OCI-LY7 (cell line): ENCODE results near the gene COBL. TPM values are rescaled to one million over a fixed set of nuclear protein-coding genes. Genes with fewer than 3 reads are reported as not detected.

Experiments
- BruUV-seq: library from RNA; stranded (reverse); fragments of 400-500 nt; replicated peaks from 2 replicates; lab custom pipeline; 2021; lab: Mats Ljungman, UMichigan
- CTCF ChIA-PET: fragments of 300-600 bp; sonication (Branson Sonifier 250); formaldehyde crosslinking; loops from one replicate; lab custom pipeline; 2022; ENCODE audit warnings: antibody characterized with exemption; ENCODE audit not compliant: unreplicated experiment; lab: Charles Lee
- POLR2A ChIA-PET: fragments of 300-600 bp; sonication (Branson Sonifier 250); formaldehyde crosslinking; loops from one replicate; lab custom pipeline; 2022; ENCODE audit warnings: antibody characterized with exemption; lab: Charles Lee
- DNase-seq: peaks from one replicate; pipeline ENCODE4 v3.0.0-alpha.2; 2015; ENCODE audit warnings: low spot score
- H2AFZ ChIP-seq: fragments of 200-600 bp; sonication (generic), shearing (Covaris generic); 2 replicates; pipeline ENCODE4 v1.6.1; 2014; ENCODE audit warnings: mild to moderate bottlenecking, antibody characterized with exemption, low read length, moderate library complexity
- H3K27ac ChIP-seq: fragments of 200-600 bp; sonication (generic); 2 replicates; pipeline ENCODE4 v1.5.1; 2014; ENCODE audit warnings: mixed run types, low read depth, mild to moderate bottlenecking, moderate library complexity, low read length, inconsistent platforms; ENCODE audit not compliant: poor library complexity, severe bottlenecking
- H3K36me3 ChIP-seq: fragments of 200-600 bp; sonication (generic); 2 replicates; pipeline ENCODE4 v1.6.1; 2014; ENCODE audit warnings: mild to moderate bottlenecking, antibody characterized with exemption, low read length, moderate library complexity, mixed read lengths; ENCODE audit not compliant: insufficient read depth
- H3K4me1 ChIP-seq: fragments of 200-600 bp; sonication (generic); 2 replicates; pipeline ENCODE4 v1.5.1; 2014; ENCODE audit warnings: mild to moderate bottlenecking, low read length; ENCODE audit not compliant: insufficient read depth, poor library complexity, severe bottlenecking
- H3K4me2 ChIP-seq: fragments of 200-600 bp; sonication (generic); 2 replicates; pipeline ENCODE4 v1.6.1; 2014; ENCODE audit warnings: mild to moderate bottlenecking, low read length
- H3K4me3 ChIP-seq: fragments of 200-600 bp; sonication (generic); 2 replicates; pipeline ENCODE4 v1.5.1; 2014; ENCODE audit warnings: mild to moderate bottlenecking, low read depth, low read length; ENCODE audit not compliant: poor library complexity, severe bottlenecking
- H3K79me2 ChIP-seq: fragments of 200-600 bp; sonication (generic); 2 replicates; pipeline ENCODE4 v1.6.1; 2016; ENCODE audit warnings: low read depth, mild to moderate bottlenecking, low read length, moderate library complexity, mixed read lengths; ENCODE audit not compliant: insufficient read depth
- H3K9me2 ChIP-seq: fragments of 200-600 bp; sonication (generic); 2 replicates; pipeline ENCODE4 v1.6.1; 2016; ENCODE audit warnings: mild to moderate bottlenecking, low read length, mixed read lengths; ENCODE audit not compliant: insufficient read depth
- H3K9me3 ChIP-seq: fragments of 200-600 bp; sonication (generic); 2 replicates; pipeline ENCODE4 v1.6.1; 2014; ENCODE audit warnings: mild to moderate bottlenecking, mixed run types, low read length, mixed read lengths
- H4K20me1 ChIP-seq: fragments of 200-600 bp; sonication (generic); 2 replicates; pipeline ENCODE4 v1.6.1; 2014; ENCODE audit warnings: mild to moderate bottlenecking, antibody characterized with exemption, low read length, moderate library complexity, mixed read lengths; ENCODE audit not compliant: insufficient read depth
- CTCF ChIP-seq: fragments of 200-600 bp; sonication (generic); conservative IDR thresholded peaks from 2 replicates; pipeline ENCODE4 v1.5.1; 2014; ENCODE audit warnings: mild to moderate bottlenecking, antibody characterized with exemption, low read length, moderate library complexity, mixed read lengths
- EZH2phosphoT487 ChIP-seq: fragments of 200-600 bp; sonication (generic); IDR thresholded peaks from 2 replicates; pipeline ENCODE4 v1.6.1; 2018; ENCODE audit warnings: low read depth, borderline replicate concordance, mild to moderate bottlenecking, mixed run types, antibody characterized with exemption, low read length, moderate library complexity, mixed read lengths
- intact Hi-C: fragments of 100-400 bp; cut with micrococcal nuclease; formaldehyde crosslinking; loops from one replicate; pipeline ENCODE4 v1.10.0; 2022; ENCODE audit not compliant: unreplicated experiment
- total RNA-seq, 2 experiments: library from RNA; depleted of rRNA in 1 of 2; stranded (reverse); fragments of >200 nt in 1 of 2; shearing (Covaris generic) in 1 of 2; gene quantifications; 2 replicates each; pipeline ENCODE4 v1.2.3, GENCODE V29; 2014 to 2022

COBL gene
- total RNA-seq, 2 experiments from 2014 or later = not detected

- no peak overlapping the region for H3K4me3 ChIP-seq
- H3K36me3 ChIP-seq = no peaks in the 10 kb centered on the region
- no peak overlapping the region for H3K4me2 ChIP-seq
- H3K4me1 ChIP-seq = no peaks in the 10 kb centered on the region
- TF ChIP-seq CTCF (no peak), EZH2phosphoT487 (no peak)
- H3K27ac ChIP-seq = no peak overlapping the region
- no peak for DNase-seq
- CTCF ChIA-PET = no interaction called here
- no peaks in the 10 kb centered on the region for H4K20me1 ChIP-seq
- no peaks in the 10 kb centered on the region for H3K9me3 ChIP-seq
- BruUV-seq = no TSS peak
- no peaks in the 10 kb centered on the region for H3K9me2 ChIP-seq
- no peak overlapping the region for H2AFZ ChIP-seq
- H3K79me2 ChIP-seq = no peaks in the 10 kb centered on the region
- intact Hi-C loops = no loop called here
- POLR2A ChIA-PET = interaction anchor here (0.6 kb wide), 1 partner anchor 1078 kb away, joined by 6 read pairs; no protein-coding TSS in a partner anchor
Observed at GRCh38 chr7:50988988-50989387, 327.6 kb downstream of the COBL start.

- H3K9me3 ChIP-seq = no peaks in the 10 kb centered on the region
- no peak for DNase-seq
- TF ChIP-seq EZH2phosphoT487 (no peak), CTCF (no peak)
- no peaks in the 10 kb centered on the region for H3K9me2 ChIP-seq
- ChIA-PET CTCF (no interaction called here), POLR2A (interaction anchor here (0.6 kb wide), 1 partner anchor 1077 kb away, joined by 6 read pairs; no protein-coding TSS in a partner anchor)
- no peak overlapping the region for H3K27ac ChIP-seq
- no peaks in the 10 kb centered on the region for H3K36me3 ChIP-seq
- BruUV-seq = no TSS peak
- H3K79me2 ChIP-seq = no peaks in the 10 kb centered on the region
- H3K4me1 ChIP-seq = no peaks in the 10 kb centered on the region
- intact Hi-C loops = no loop called here
- H2AFZ ChIP-seq = no peak overlapping the region
- no peaks in the 10 kb centered on the region for H4K20me1 ChIP-seq
- H3K4me2 ChIP-seq = no peak overlapping the region
- no peak overlapping the region for H3K4me3 ChIP-seq
Observed at GRCh38 chr7:50988465-50988864, 328.1 kb downstream of the COBL start.

- Histone ChIP-seq H3K27ac (no peak overlapping the region), H3K4me2 (no peak overlapping the region), H3K4me3 (no peak overlapping the region), H3K79me2 (no peaks in the 10 kb centered on the region), H3K36me3 (no peaks in the 10 kb centered on the region), H3K4me1 (no peaks in the 10 kb centered on the region), H2AFZ (no peak overlapping the region), H4K20me1 (no peaks in the 10 kb centered on the region), H3K9me3 (no peaks in the 10 kb centered on the region), H3K9me2 (no peaks in the 10 kb centered on the region)
- no peak for TF ChIP-seq CTCF
- TF ChIP-seq EZH2phosphoT487 = no peak
- intact Hi-C loops = no loop called here
- BruUV-seq = no TSS peak
- DNase-seq = no peak
- ChIA-PET CTCF (no interaction called here), POLR2A (no interaction called here)
Observed at GRCh38 chr7:50985096-50985495, 331.5 kb downstream of the COBL start.
